Adrenal gland (tissue), 5 donors: ENCODE results near the gene MCCC1.

Source experiments
- POLR2A ChIP-seq, 2 donors: fragments of 450-650 bp; IDR thresholded peaks; one replicate each; pipeline ENCODE4 v1.6.1; 2017; ENCODE audit warnings: antibody characterized with exemption in 2 of 2, mild to moderate bottlenecking in 2 of 2, moderate library complexity in 1 of 2
- TF ChIP-seq, protein P1 (sequence below), 6 experiments: fragments of 450-650 bp in 4 of 6; fragments of 200-600 bp in 2 of 6; sonication (generic) in 1 of 6; IDR thresholded peaks; 1 replicate in 5 of 6; 2 replicates in 1 of 6; pipeline versions ENCODE4 v1.5.1 to v1.8.0; 2016 to 2021; ENCODE audit warnings: antibody characterized with exemption in 6 of 6, mild to moderate bottlenecking in 2 of 6, moderate library complexity in 1 of 6
- donor health status: DM: no; HTN: no; CAD: no.

DNA sequence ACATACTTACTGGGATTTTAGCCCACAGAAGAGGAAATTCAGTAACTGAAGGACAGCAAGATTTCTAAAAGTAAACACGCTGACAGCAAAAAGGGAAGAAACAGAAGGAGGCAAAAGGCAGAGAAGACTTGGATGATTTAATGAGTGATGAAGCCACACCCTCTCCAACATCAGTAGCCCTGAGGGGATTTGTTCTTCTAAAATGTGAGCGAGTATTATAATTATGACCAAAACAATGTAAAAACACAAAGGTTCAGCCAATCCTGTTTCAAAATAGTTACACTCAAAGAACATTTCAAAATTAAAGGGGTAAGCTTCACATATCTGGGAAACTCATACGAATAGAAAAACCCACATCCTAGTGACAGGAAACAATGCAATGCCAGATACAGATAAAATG, 25.0 kb downstream of the MCCC1 start:
- TF ChIP-seq, protein P1, sequence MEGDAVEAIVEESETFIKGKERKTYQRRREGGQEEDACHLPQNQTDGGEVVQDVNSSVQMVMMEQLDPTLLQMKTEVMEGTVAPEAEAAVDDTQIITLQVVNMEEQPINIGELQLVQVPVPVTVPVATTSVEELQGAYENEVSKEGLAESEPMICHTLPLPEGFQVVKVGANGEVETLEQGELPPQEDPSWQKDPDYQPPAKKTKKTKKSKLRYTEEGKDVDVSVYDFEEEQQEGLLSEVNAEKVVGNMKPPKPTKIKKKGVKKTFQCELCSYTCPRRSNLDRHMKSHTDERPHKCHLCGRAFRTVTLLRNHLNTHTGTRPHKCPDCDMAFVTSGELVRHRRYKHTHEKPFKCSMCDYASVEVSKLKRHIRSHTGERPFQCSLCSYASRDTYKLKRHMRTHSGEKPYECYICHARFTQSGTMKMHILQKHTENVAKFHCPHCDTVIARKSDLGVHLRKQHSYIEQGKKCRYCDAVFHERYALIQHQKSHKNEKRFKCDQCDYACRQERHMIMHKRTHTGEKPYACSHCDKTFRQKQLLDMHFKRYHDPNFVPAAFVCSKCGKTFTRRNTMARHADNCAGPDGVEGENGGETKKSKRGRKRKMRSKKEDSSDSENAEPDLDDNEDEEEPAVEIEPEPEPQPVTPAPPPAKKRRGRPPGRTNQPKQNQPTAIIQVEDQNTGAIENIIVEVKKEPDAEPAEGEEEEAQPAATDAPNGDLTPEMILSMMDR (IDR thresholded peaks at IDR 0.05), result no peak
- no peak for TF ChIP-seq POLR2A (IDR thresholded peaks at IDR 0.05)
